Liver (tissue), 9 donors: Measurements from ENCODE around the gene ARHGAP35. TPM values are rescaled to one million over a fixed set of nuclear protein-coding genes. Genes with fewer than 3 reads are reported as not detected.

ENCODE experiments used
- DNase-seq: peaks from one replicate; pipeline ENCODE4 v3.0.0-alpha.2; 2017; ENCODE audit warnings: low spot score
- H3K27ac ChIP-seq, 2 donors: one replicate each; pipeline ENCODE4 v1.7.0; 2013; ENCODE audit warnings: inconsistent platforms in 2 of 2, low read length in 2 of 2, control low read depth in 1 of 2, low read depth in 1 of 2, mild to moderate bottlenecking in 1 of 2
- H3K27me3 ChIP-seq, 4 donors: one replicate each; pipeline versions ENCODE4 v1.6.1 to v1.7.0; 2013; ENCODE audit warnings: low read length in 3 of 4, inconsistent platforms in 1 of 4, mild to moderate bottlenecking in 1 of 4, moderate library complexity in 1 of 4; ENCODE audit not compliant: control insufficient read depth in 4 of 4, insufficient read depth in 4 of 4
- H3K36me3 ChIP-seq, 4 donors: one replicate each; pipeline versions ENCODE4 v1.6.1 to v1.7.0; 2013; ENCODE audit warnings: low read length in 3 of 4, mild to moderate bottlenecking in 3 of 4, low read depth in 1 of 4, moderate library complexity in 1 of 4; ENCODE audit not compliant: control insufficient read depth in 4 of 4, insufficient read depth in 3 of 4
- H3K4me1 ChIP-seq, 4 donors: one replicate each; pipeline versions ENCODE4 v1.6.1 to v1.7.0; 2013; ENCODE audit warnings: low read length in 3 of 4, mild to moderate bottlenecking in 3 of 4, moderate library complexity in 1 of 4; ENCODE audit not compliant: control insufficient read depth in 4 of 4, insufficient read depth in 4 of 4
- H3K4me3 ChIP-seq, 3 donors: one replicate each; pipeline versions ENCODE4 v1.6.1 to v1.7.0; 2013; ENCODE audit warnings: low read length in 3 of 3, control low read depth in 1 of 3, low read depth in 1 of 3, mild to moderate bottlenecking in 1 of 3
- H3K9ac ChIP-seq, 2 donors: one replicate each; pipeline ENCODE4 v1.7.0; 2013; ENCODE audit warnings: low read length in 2 of 2, mild to moderate bottlenecking in 2 of 2, moderate library complexity in 2 of 2, control low read depth in 1 of 2, low read depth in 1 of 2
- H3K9me3 ChIP-seq, 4 donors: one replicate each; pipeline versions ENCODE4 v1.6.1 to v1.7.0; 2013; ENCODE audit warnings: low read length in 3 of 4; ENCODE audit not compliant: control insufficient read depth in 4 of 4
- ATF3 ChIP-seq: IDR thresholded peaks from 2 replicates; pipeline ENCODE4 v1.6.1; 2016; ENCODE audit warnings: antibody characterized with exemption
- CTCF ChIP-seq: fragments of 150-350 bp; IDR thresholded peaks from 2 replicates; pipeline ENCODE4 v1.5.1; 2017; ENCODE audit warnings: improper control_type of control experiment, low read depth, low read length; ENCODE audit not compliant: missing input control
- EGR1 ChIP-seq, 2 donors: IDR thresholded peaks; 2 replicates each; pipeline ENCODE4 v1.6.1; 2016 to 2018; ENCODE audit warnings: antibody characterized with exemption in 2 of 2, low read depth in 2 of 2
- FOXA1 ChIP-seq: IDR thresholded peaks from 2 replicates; pipeline ENCODE4 v1.6.1; 2016; ENCODE audit warnings: antibody characterized with exemption
- FOXA2 ChIP-seq: IDR thresholded peaks from 2 replicates; pipeline ENCODE4 v1.6.1; 2016; ENCODE audit warnings: antibody characterized with exemption
- GABPA ChIP-seq, 2 donors: IDR thresholded peaks in 1 of 2; conservative IDR thresholded peaks in 1 of 2; 2 replicates each; pipeline ENCODE4 v1.6.1; 2016; ENCODE audit warnings: antibody characterized with exemption in 2 of 2, mild to moderate bottlenecking in 1 of 2, moderate library complexity in 1 of 2
- HNF4A ChIP-seq, 2 donors: conservative IDR thresholded peaks; 2 replicates each; pipeline ENCODE4 v1.6.1; 2016; ENCODE audit warnings: antibody characterized with exemption in 2 of 2, mild to moderate bottlenecking in 2 of 2
- HNF4G ChIP-seq: IDR thresholded peaks from 2 replicates; pipeline ENCODE4 v1.6.1; 2016; ENCODE audit warnings: antibody characterized with exemption
- JUND ChIP-seq, 2 donors: IDR thresholded peaks; 2 replicates each; pipeline ENCODE4 v1.6.1; 2016; ENCODE audit warnings: antibody characterized with exemption in 2 of 2
- MAX ChIP-seq: IDR thresholded peaks from 2 replicates; pipeline ENCODE4 v1.6.1; 2016; ENCODE audit warnings: antibody characterized with exemption
- NR2F2 ChIP-seq: IDR thresholded peaks from 2 replicates; pipeline ENCODE4 v1.6.1; 2016; ENCODE audit warnings: antibody characterized with exemption
- RAD21 ChIP-seq, 2 donors: IDR thresholded peaks; 2 replicates each; pipeline ENCODE4 v1.6.1; 2016; ENCODE audit warnings: antibody characterized with exemption in 2 of 2, mild to moderate bottlenecking in 2 of 2
- REST ChIP-seq: IDR thresholded peaks from 2 replicates; pipeline ENCODE4 v1.6.1; 2016; ENCODE audit warnings: antibody characterized with exemption, mild to moderate bottlenecking
- RXRA ChIP-seq, 2 donors: IDR thresholded peaks; 2 replicates each; pipeline ENCODE4 v1.6.1; 2017 to 2018; ENCODE audit warnings: antibody characterized with exemption in 2 of 2, mild to moderate bottlenecking in 1 of 2
- SP1 ChIP-seq: IDR thresholded peaks from 2 replicates; pipeline ENCODE4 v1.6.1; 2018; ENCODE audit warnings: antibody characterized with exemption, mild to moderate bottlenecking
- TAF1 ChIP-seq: conservative IDR thresholded peaks from 2 replicates; pipeline ENCODE4 v1.6.1; 2016; ENCODE audit warnings: antibody characterized with exemption, mild to moderate bottlenecking
- YY1 ChIP-seq: IDR thresholded peaks from 2 replicates; pipeline ENCODE4 v1.6.1; 2016; ENCODE audit warnings: antibody characterized with exemption, mild to moderate bottlenecking
- ZBTB33 ChIP-seq: IDR thresholded peaks from 2 replicates; pipeline ENCODE4 v1.6.1; 2016; ENCODE audit warnings: antibody characterized with exemption
- WGBS: extraction: QIAGEN DNeasy Blood & Tissue Kit; methylation state at CpG from one replicate; pipeline ENCODE4 v1.1.7; 2013; 5-methylcytosine and 5-hydroxymethylcytosine counted together
- polyA plus RNA-seq, 2 donors: library from polyadenylated mRNA; stranded (reverse) in 1 of 2; unstranded in 1 of 2; fragments of 200-250 nt in 1 of 2; fragments of >200 nt in 1 of 2; fragmentation: Nextera tagmentation in 1 of 2; extraction: Ambion mirVana in 1 of 2; gene quantifications; one replicate each; pipeline versions ENCODE4 v1.2.1 to v1.2.3, GENCODE V29; 2013 to 2015
- total RNA-seq, 2 donors: library from RNA; depleted of rRNA; stranded (reverse); fragments of >200 nt; gene quantifications; one replicate each; pipeline ENCODE4 v1.2.3, GENCODE V29; 2014
- donor health status: healthy.
- donor health status: healthy.
- donor health status: healthy.
- donor health status: healthy.
- donor health status: healthy.

The ARHGAP35 gene
- total and polyA plus RNA-seq, 4 donors, result 15.5 to 49.2 (median 21.7) TPM

GRCh38 chr19:46856062-46857022, 4.5 kb upstream of the ARHGAP35 start:
- no peaks in the 10 kb centered on the region for H3K9me3 ChIP-seq
- no peaks in the 10 kb centered on the region for H3K27me3 ChIP-seq
- H3K4me1 ChIP-seq, result peaks cover 25 to 47% (median 35%) of the 10 kb centered on the region in 4 donors
- peak; percentile 89 for DNase-seq
- peak; percentile 70 to 85 for TF ChIP-seq RAD21 (IDR thresholded peaks at IDR 0.05)
- TF ChIP-seq TAF1, result peak; percentile 95
- peak; percentile 65 to 81 for TF ChIP-seq HNF4A (conservative IDR thresholded peaks at IDR 0.05)
- peak; percentile 83 for TF ChIP-seq MAX
- peak; percentile 60 for TF ChIP-seq CTCF
- TF ChIP-seq ZBTB33, result peak; percentile 85
- TF ChIP-seq FOXA2, result peak; percentile 43
- TF ChIP-seq FOXA1, result peak; percentile 83
- peak; percentile 93 for TF ChIP-seq SP1
- peak; percentile 92 to 98 for TF ChIP-seq EGR1 (IDR thresholded peaks at IDR 0.05; ENCODE audit: low read depth in 2 of 2)
- peak; percentile 88 for TF ChIP-seq ATF3
- TF ChIP-seq HNF4G, result peak; percentile 57
- peak; percentile 60 to 91 for TF ChIP-seq JUND (IDR thresholded peaks at IDR 0.05)
- TF ChIP-seq REST, result peak; percentile 86
- TF ChIP-seq RXRA (IDR thresholded peaks at IDR 0.05), result peak; percentile 78 to 92
- TF ChIP-seq YY1, result peak; percentile 92
- TF ChIP-seq NR2F2, result peak; percentile 77
- TF ChIP-seq GABPA (IDR thresholded peaks at IDR 0.05 in 1 of 2, conservative IDR thresholded peaks at IDR 0.05 in 1 of 2), result peak in 1 of 2 donors; percentile 80
- no peaks in the 10 kb centered on the region for H3K36me3 ChIP-seq
- WGBS, result 4% methylated on average over 41 of the region's 41 CpGs
- H3K9ac ChIP-seq, result peak overlapping the region; percentile 64 to 79
- H3K4me3 ChIP-seq, result peak overlapping the region in 2 of 3 donors; percentile 4 to 24
- peak overlapping the region; percentile 96 to 99 for H3K27ac ChIP-seq
